Esophagus (tissue), 2 donors: Measurements from ENCODE around the gene SMTN. TPM values are rescaled to one million over a fixed set of nuclear protein-coding genes. Genes with fewer than 3 reads are reported as not detected.

Experiments
- H3K27ac ChIP-seq, 2 donors: one replicate each; pipeline ENCODE4 v1.5.1; 2013; ENCODE audit warnings: low read depth in 2 of 2, mild to moderate bottlenecking in 2 of 2, inconsistent platforms in 1 of 2, low read length in 1 of 2, moderate library complexity in 1 of 2
- H3K27me3 ChIP-seq, 2 donors: one replicate each; pipeline ENCODE4 v1.6.1; 2013; ENCODE audit warnings: low read length in 2 of 2, control low read depth in 1 of 2, mild to moderate bottlenecking in 1 of 2; ENCODE audit not compliant: insufficient read depth in 2 of 2, control insufficient read depth in 1 of 2
- H3K36me3 ChIP-seq, 2 donors: one replicate each; pipeline ENCODE4 v1.6.1; 2013; ENCODE audit warnings: low read length in 1 of 2; ENCODE audit not compliant: control insufficient read depth in 2 of 2, insufficient read depth in 2 of 2
- H3K4me1 ChIP-seq, 2 donors: one replicate each; pipeline ENCODE4 v1.6.1; 2013; ENCODE audit warnings: low read length in 1 of 2; ENCODE audit not compliant: control insufficient read depth in 2 of 2, insufficient read depth in 2 of 2
- H3K4me3 ChIP-seq, 2 donors: one replicate each; pipeline ENCODE4 v1.5.1; 2013; ENCODE audit warnings: low read length in 2 of 2, mild to moderate bottlenecking in 2 of 2, low read depth in 1 of 2, moderate library complexity in 1 of 2
- H3K9me3 ChIP-seq, 2 donors: one replicate each; pipeline ENCODE4 v1.6.1; 2013; ENCODE audit warnings: mild to moderate bottlenecking in 2 of 2, low read depth in 1 of 2, low read length in 1 of 2, moderate library complexity in 1 of 2; ENCODE audit not compliant: control insufficient read depth in 2 of 2, insufficient read depth in 1 of 2
- WGBS, 2 donors: extraction: QIAGEN DNeasy Blood & Tissue Kit; methylation state at CpG; one replicate each; pipeline ENCODE4 v1.1.7; 2013; 5-methylcytosine and 5-hydroxymethylcytosine counted together
- polyA plus RNA-seq, 2 donors: library from polyadenylated mRNA; stranded (reverse); fragments of 200-250 nt; gene quantifications; one replicate each; pipeline ENCODE4 v1.2.3, GENCODE V29; 2013
- donor health status: healthy with polysubstance abuse.
- donor health status: Bipolar disorder and iron deficiency.

Gene SMTN
- 100 to 1,000 TPM; 100 to 103 TPM for polyA plus RNA-seq

GRCh38 chr22:31080848-31081649 lies at the start of gene SMTN:
Gene SMTN, plus strand, starts transcription at chr22:31081318. Its CDS starts 1,941 bp downstream, at chr22:31083259.
- Histone ChIP-seq H3K36me3 (no peaks in the 10 kb centered on the region), H3K9me3 (no peaks in the 10 kb centered on the region), H3K27ac (peak within 1 kb of the TSS; percentile 76 to 95), H3K4me3 (peak within 1 kb of the TSS; percentile 72 to 83), H3K4me1 (peaks cover 11 to 24% of the 10 kb centered on the region in 2 donors), H3K27me3 (no peaks in the 10 kb centered on the region)
- WGBS, 2 donors = 0% methylated on average over 63 of the region's 63 CpGs

DNA sequence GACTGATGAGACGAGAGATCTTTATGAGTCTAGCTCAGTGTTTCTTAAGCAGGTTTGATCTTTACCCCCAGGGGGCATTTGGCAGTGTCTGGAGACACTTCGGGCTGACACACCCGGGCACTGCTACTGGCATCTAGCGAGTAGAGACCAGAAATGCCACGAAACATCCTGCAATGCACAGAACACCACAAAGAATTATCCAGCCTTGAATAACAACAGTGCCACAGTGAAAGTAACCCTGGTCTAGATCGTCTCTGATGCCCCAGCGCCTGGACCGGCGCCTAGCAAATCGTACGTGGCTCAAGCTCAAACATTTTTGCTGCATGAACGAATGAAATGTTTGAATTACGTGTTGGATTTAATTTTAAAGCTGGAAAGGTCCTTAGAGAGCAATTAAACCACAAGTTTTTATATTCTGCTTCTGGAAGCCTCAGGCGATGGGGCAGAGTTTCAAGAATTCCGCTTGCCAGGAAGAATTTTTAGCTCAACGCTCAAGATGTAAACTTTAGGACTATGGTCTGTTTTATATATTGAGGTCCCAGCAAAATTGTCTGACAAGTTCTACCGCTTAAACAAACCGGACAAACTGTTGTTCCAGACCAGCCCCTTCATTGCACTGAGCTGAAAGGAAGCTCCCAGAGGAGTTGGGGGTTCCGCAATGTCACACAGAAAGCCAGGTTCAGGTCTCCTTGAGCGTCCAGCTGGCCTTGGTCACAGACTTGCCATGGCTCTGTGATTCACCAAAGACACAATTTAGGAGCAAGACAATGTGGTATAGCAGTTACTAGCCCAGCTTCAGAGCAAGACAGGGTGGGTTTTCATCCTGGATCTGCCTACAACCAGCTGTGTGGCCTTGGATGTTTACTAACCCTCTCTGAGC lies 44.2 kb upstream of the SMTN start:
- no peaks in the 10 kb centered on the region for H3K4me1 ChIP-seq
- 26 to 40% methylated on average over 20 of the region's 20 CpGs for WGBS, 2 donors
- H3K9me3 ChIP-seq = no peaks in the 10 kb centered on the region
- H3K27ac ChIP-seq = peak overlapping the region; percentile 65 to 83
- no peak overlapping the region for H3K4me3 ChIP-seq
- H3K36me3 ChIP-seq = no peaks in the 10 kb centered on the region
- H3K27me3 ChIP-seq = no peaks in the 10 kb centered on the region

DNA sequence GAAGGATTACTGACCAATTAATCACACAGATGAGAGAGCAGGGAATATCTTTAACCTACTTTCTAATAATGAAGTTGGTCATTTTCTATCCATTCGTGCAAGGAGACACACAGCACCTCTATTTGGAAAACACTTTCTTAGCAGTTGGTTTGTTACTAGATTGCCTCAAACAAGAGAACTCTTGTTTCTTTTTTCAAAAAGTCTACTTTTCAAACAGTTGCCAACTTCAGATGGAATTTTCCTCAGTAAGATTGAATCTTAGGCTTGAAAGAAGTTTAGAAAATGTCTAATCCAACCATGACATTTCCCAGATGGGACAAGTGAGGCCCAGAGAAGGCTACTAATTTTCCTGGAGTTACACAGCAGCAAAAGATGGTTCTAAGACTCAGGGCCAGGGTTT lies 42.4 kb upstream of the SMTN start:
- Histone ChIP-seq H3K36me3 (no peaks in the 10 kb centered on the region), H3K27me3 (no peaks in the 10 kb centered on the region), H3K4me3 (no peak overlapping the region), H3K27ac (peak overlapping the region; percentile 54 to 76), H3K4me1 (no peaks in the 10 kb centered on the region), H3K9me3 (no peaks in the 10 kb centered on the region)
- 70 to 74% methylated on average over 1 of the region's 1 CpG for WGBS, 2 donors

GRCh38 chr22:31039393-31039792 lies 41.7 kb upstream of the SMTN start:
- no peak overlapping the region for H3K4me3 ChIP-seq
- no peaks in the 10 kb centered on the region for H3K27me3 ChIP-seq
- no peaks in the 10 kb centered on the region for H3K36me3 ChIP-seq
- 50 to 57% methylated on average over 9 of the region's 9 CpGs for WGBS, 2 donors
- peak overlapping the region; percentile 61 to 73 for H3K27ac ChIP-seq
- H3K9me3 ChIP-seq = no peaks in the 10 kb centered on the region
- H3K4me1 ChIP-seq = no peaks in the 10 kb centered on the region

- no peaks in the 10 kb centered on the region for H3K36me3 ChIP-seq
- H3K4me1 ChIP-seq = no peaks in the 10 kb centered on the region
- H3K27me3 ChIP-seq = no peaks in the 10 kb centered on the region
- no peaks in the 10 kb centered on the region for H3K9me3 ChIP-seq
- H3K27ac ChIP-seq = no peak overlapping the region
- 82 to 84% methylated on average over 3 of the region's 3 CpGs for WGBS, 2 donors
- H3K4me3 ChIP-seq = no peak overlapping the region
Observed at GRCh38 chr22:31040542-31041398, 40.3 kb upstream of the SMTN start.

DNA sequence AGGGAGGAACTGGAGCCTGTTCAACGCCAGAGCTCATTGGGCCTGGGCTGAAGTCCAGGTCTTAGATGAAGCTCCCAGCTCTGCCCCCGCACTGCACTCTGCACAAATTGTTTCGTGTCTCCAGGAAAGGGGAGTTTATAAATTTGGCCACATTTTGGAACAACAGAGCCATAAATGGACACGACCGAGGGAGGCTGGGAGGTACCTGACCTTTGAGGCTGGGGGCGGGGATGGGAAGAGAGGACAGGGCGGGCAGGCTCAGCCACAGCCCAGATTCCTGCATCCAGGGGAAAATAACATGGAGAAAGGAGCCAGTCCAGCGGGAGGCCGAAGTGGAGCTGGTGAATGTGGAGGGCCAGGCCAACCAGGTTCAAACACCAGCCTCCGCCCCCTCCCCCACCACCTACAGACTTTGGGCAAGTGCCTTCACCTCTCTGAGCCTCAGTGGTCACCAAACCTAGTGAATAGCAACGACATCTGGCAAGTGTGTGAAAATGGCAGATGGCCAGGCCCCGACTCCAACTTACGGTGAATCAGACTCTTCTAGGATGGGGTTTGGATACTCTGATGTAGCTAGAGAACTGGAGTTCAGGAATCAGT lies 36.8 kb upstream of the SMTN start:
- Histone ChIP-seq H3K27ac (peak overlapping the region; percentile 53 to 80), H3K4me3 (no peak overlapping the region), H3K9me3 (no peaks in the 10 kb centered on the region), H3K36me3 (no peaks in the 10 kb centered on the region), H3K27me3 (no peaks in the 10 kb centered on the region), H3K4me1 (no peaks in the 10 kb centered on the region)
- WGBS, 2 donors = 51 to 62% methylated on average over 13 of the region's 13 CpGs

DNA sequence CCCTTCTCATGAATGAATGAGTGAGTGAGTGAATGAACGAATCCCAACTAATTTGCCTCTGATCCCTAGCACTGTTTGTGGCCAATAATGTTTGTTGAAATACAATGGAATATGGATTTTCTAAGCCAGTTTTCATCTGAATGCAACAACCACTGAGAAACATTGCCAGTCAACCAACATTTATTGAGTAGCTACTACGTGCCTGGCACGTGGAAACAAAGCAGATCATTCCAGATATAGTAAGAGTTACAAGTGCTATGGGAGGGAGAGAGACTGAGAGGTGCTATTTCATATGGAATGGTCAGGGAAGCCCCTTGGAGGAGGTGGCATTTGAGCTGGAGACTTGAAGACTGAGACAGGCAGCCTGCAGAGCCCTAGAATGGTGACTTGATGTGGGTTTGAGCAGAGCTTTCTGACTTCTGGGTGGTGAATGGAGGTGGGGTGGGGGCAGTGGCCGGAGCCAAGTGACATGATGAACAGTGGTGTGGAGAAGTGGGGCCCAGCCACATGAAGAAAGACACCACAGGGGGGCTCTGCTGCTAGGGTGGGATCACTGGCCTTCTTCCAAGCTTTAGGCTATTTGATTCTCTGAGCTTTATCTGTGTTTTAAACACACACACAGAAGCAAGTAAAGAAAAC lies 35.1 kb upstream of the SMTN start:
- Histone ChIP-seq H3K4me3 (no peak overlapping the region), H3K27me3 (no peaks in the 10 kb centered on the region), H3K4me1 (no peaks in the 10 kb centered on the region), H3K27ac (no peak overlapping the region), H3K36me3 (no peaks in the 10 kb centered on the region), H3K9me3 (no peaks in the 10 kb centered on the region)
- 75 to 78% methylated on average over 4 of the region's 4 CpGs for WGBS, 2 donors

DNA sequence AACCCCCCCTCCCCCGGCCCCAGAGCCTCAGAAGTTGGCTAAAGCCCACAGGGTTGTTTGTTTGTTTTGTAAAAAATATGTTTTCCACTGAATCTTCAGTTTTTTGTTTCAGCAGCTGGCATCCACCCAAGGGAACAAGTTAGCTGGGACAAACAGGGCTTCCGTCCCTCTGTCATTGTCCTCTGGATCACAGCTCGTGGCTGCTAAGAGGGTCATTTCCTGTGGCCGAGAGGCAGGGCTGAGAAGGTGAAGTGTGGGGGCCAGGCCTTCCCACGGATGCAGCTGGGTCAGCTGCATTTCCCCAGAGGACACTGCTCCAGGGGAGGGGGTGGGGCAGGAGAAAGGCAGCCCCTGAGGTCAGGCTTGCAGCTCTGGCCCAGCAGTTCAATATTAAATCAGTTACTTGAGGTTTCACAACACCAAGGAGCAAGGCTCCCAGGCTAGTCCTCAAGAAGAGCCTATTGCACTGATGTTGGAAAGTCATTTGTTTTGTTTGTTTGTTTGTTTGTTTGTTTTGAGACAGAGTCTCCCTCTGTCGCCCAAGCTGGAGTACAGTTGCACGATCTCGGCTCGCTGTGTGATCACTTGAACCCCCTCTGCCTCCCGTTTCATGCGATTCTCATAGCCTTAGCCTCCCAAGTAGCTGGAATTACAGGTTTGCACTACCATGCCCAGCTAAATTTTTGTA lies 34.4 kb upstream of the SMTN start:
- WGBS, 2 donors = 71 to 74% methylated on average over 11 of the region's 11 CpGs
- no peak overlapping the region for H3K4me3 ChIP-seq
- H3K27me3 ChIP-seq = no peaks in the 10 kb centered on the region
- H3K4me1 ChIP-seq = no peaks in the 10 kb centered on the region
- H3K36me3 ChIP-seq = no peaks in the 10 kb centered on the region
- H3K27ac ChIP-seq = peak overlapping the region in 1 of 2 donors; percentile 47
- no peaks in the 10 kb centered on the region for H3K9me3 ChIP-seq
